Measurements from ENCODE around the gene NDUFS4. TPM values are rescaled to one million over a fixed set of nuclear protein-coding genes. Genes with fewer than 3 reads are reported as not detected.

Gene NDUFS4
- total RNA-seq, 4 donors from 2014 or later, result 30.4 to 99.7 (median 80.8) TPM

- DNase-seq, result no peak
- Histone ChIP-seq H3K27me3 (no peaks in the 10 kb centered on the region), H3K27ac (no peak overlapping the region), H3K9me3 (no peaks in the 10 kb centered on the region), H3K36me3 (no peaks in the 10 kb centered on the region), H3K4me1 (peaks cover 0 to 33% (median 10%) of the 10 kb centered on the region in 4 donors), H3K4me3 (no peak overlapping the region)
- 27 to 66% methylated on average over 1 to 2 of the region's 2 CpGs for WGBS, 2 donors (ENCODE audit: low coverage in 1 of 2)
- TF ChIP-seq EP300 (IDR thresholded peaks at IDR 0.05; ENCODE audit: low read depth), result no peak
- no peak for TF ChIP-seq CTCF (IDR thresholded peaks at IDR 0.05)
- no peak for TF ChIP-seq POLR2A (IDR thresholded peaks at IDR 0.05)
- no peak for TF ChIP-seq POLR2AphosphoS5 (IDR thresholded peaks at IDR 0.05)
- intact Hi-C loops (cut with DNase I; ENCODE audit: low total_unique reads) (no loop called here), in situ Hi-C loops (cut with MboI; ENCODE audit: low pct_ligation_motif_present in 1 of 4, low pct_unique_long_range_greater_than_20kb in 1 of 4, low sequenced_read_pairs in 3 of 4) (no loop called here)
These were observed 16.2 kb downstream of the NDUFS4 start for GRCh38 chr5:53576674-53577073.

GRCh38 chr5:53578854-53579253, 18.4 kb downstream of the NDUFS4 start:
- in situ Hi-C loops (cut with MboI; ENCODE audit: low pct_ligation_motif_present in 1 of 4, low pct_unique_long_range_greater_than_20kb in 1 of 4, low sequenced_read_pairs in 3 of 4) (no loop called here), intact Hi-C loops (cut with DNase I; ENCODE audit: low total_unique reads) (no loop called here)
- WGBS, 2 donors (ENCODE audit: low coverage in 1 of 2), result 87 to 96% methylated on average over 4 of the region's 4 CpGs
- H3K36me3 ChIP-seq, result no peaks in the 10 kb centered on the region
- peaks cover 0 to 25% (median 5%) of the 10 kb centered on the region in 4 donors for H3K4me1 ChIP-seq
- DNase-seq, result no peak
- no peak overlapping the region for H3K4me3 ChIP-seq
- H3K9me3 ChIP-seq, result no peaks in the 10 kb centered on the region
- no peak for TF ChIP-seq POLR2AphosphoS5 (IDR thresholded peaks at IDR 0.05)
- no peak for TF ChIP-seq EP300 (IDR thresholded peaks at IDR 0.05; ENCODE audit: low read depth)
- no peak for TF ChIP-seq POLR2A (IDR thresholded peaks at IDR 0.05)
- TF ChIP-seq CTCF (IDR thresholded peaks at IDR 0.05), result no peak
- H3K27me3 ChIP-seq, result no peaks in the 10 kb centered on the region
- no peak overlapping the region for H3K27ac ChIP-seq

DNA sequence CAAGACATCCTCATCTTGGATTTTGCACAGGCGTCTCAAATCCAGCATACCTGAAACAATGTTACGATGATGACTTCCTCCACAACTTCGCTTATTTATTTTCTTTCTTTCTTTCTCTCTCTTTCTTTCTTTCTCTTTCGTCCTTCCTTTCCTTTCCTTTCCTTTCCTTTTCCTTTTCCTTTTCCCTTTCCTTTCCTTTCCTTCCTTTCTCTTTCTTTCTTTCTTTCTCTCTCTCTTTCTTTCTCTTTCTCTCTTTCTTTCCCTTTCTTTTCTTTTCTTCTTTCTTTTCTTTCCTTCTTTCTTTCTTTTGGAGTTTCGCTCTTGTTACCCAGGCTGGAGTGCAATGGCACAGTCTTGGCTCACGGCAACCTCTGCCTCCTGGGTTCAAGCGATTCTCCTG, 20.1 kb downstream of the NDUFS4 start:
- Histone ChIP-seq H3K4me1 (peaks cover 0 to 18% (median 5%) of the 10 kb centered on the region in 4 donors), H3K27me3 (no peaks in the 10 kb centered on the region), H3K9me3 (no peaks in the 10 kb centered on the region), H3K27ac (no peak overlapping the region), H3K36me3 (no peaks in the 10 kb centered on the region), H3K4me3 (no peak overlapping the region)
- TF ChIP-seq EP300 (IDR thresholded peaks at IDR 0.05; ENCODE audit: low read depth) (no peak), POLR2A (IDR thresholded peaks at IDR 0.05) (no peak), CTCF (IDR thresholded peaks at IDR 0.05) (no peak), POLR2AphosphoS5 (IDR thresholded peaks at IDR 0.05) (no peak)
- WGBS, 2 donors (ENCODE audit: low coverage in 1 of 2), result 97 to 100% methylated on average over 3 to 7 of the region's 7 CpGs
- no peak for DNase-seq
- intact Hi-C loops (cut with DNase I; ENCODE audit: low total_unique reads), result no loop called here
- in situ Hi-C loops (cut with MboI; ENCODE audit: low pct_ligation_motif_present in 1 of 4, low pct_unique_long_range_greater_than_20kb in 1 of 4, low sequenced_read_pairs in 3 of 4), result no loop called here

DNA sequence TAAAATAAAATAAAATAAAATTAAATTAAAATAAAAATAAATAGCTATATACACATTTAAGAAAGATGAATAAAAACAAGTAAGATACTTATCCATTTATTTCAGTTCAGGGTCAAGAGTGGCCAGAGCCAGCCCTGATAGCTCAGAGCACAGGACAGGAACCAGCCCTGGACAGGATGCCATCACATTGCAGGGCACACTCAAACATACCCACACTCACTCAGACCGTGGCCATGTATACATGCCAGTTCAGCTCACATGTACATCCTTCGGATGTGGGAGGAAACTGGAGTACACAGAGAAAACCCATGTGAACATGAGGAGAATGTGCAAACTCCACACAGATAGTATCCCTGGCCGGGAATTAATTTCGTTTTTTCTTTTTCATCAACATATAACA, 21.8 kb downstream of the NDUFS4 start:
- TF ChIP-seq EP300 (IDR thresholded peaks at IDR 0.05; ENCODE audit: low read depth) (no peak), POLR2AphosphoS5 (IDR thresholded peaks at IDR 0.05) (no peak), CTCF (IDR thresholded peaks at IDR 0.05) (no peak), POLR2A (IDR thresholded peaks at IDR 0.05) (no peak)
- Histone ChIP-seq H3K36me3 (no peaks in the 10 kb centered on the region), H3K27ac (no peak overlapping the region), H3K27me3 (no peaks in the 10 kb centered on the region), H3K9me3 (no peaks in the 10 kb centered on the region), H3K4me3 (no peak overlapping the region), H3K4me1 (peaks cover 0 to 12% (median under 1%) of the 10 kb centered on the region in 4 donors)
- in situ Hi-C loops (cut with MboI; ENCODE audit: low pct_ligation_motif_present in 1 of 4, low pct_unique_long_range_greater_than_20kb in 1 of 4, low sequenced_read_pairs in 3 of 4), result no loop called here
- DNase-seq, result no peak
- intact Hi-C loops (cut with DNase I; ENCODE audit: low total_unique reads), result no loop called here
- WGBS, 2 donors (ENCODE audit: low coverage in 1 of 2), result 89 to 94% methylated on average over 3 to 4 of the region's 4 CpGs
